Measurements from ENCODE around the gene SUN5.

- TF ChIP-seq CTCF (conservative IDR thresholded peaks at IDR 0.05 in 1 of 2, IDR thresholded peaks at IDR 0.05 in 1 of 2; ENCODE audit: extremely low read depth in 1 of 2, insufficient read depth in 1 of 2, low read depth in 1 of 2, low read length in 2 of 2) (no peak), EZH2 (IDR thresholded peaks at IDR 0.05; ENCODE audit: borderline replicate concordance, low read length) (no peak)
These were observed 41.1 kb downstream of the SUN5 start for GRCh38 chr20:32963176-32963575.
